Stimulated activated CD8-positive, alpha-beta memory T cell treated with anti-CD3 and anti-CD28 coated beads, Interleukin-15, amount 100 ng/mL, for 1 hour (primary cell): Measurements from ENCODE around the gene FAF1.
"Not testable (repeated sequence)": the region's sequence is repeated elsewhere in the genome, so short reads cannot be mapped to it uniquely, and the experiment has no call there.

ENCODE experiments used
- DNase-seq: peaks from one replicate; pipeline ENCODE4 v3.0.0-alpha.2; 2020; ENCODE audit warnings: low read depth

The FAF1 gene

GRCh38 chr1:50959913-50960844 is at the start of gene FAF1:
Gene FAF1 (minus strand): TSS chr1:50960267. CDS start chr1:50959811, 456 bp downstream.
- DNase-seq = peak; percentile 93

- no peak for DNase-seq
These were observed 49.3 kb upstream of the FAF1 start for GRCh38 chr1:51009381-51009780.

GRCh38 chr1:51005549-51005948 is 45.5 kb upstream of the FAF1 start:
- not testable (repeated sequence) for DNase-seq

- no peak for DNase-seq
These were observed 42.4 kb upstream of the FAF1 start for GRCh38 chr1:51002516-51002915.

GRCh38 chr1:51000651-51001050 is 40.6 kb upstream of the FAF1 start:
- no peak for DNase-seq

- no peak for DNase-seq
These were observed 40.1 kb upstream of the FAF1 start for GRCh38 chr1:51000160-51000559.

GRCh38 chr1:50999375-50999774 is 39.3 kb upstream of the FAF1 start:
- not testable (repeated sequence) for DNase-seq

GRCh38 chr1:50996083-50996482 is 36.0 kb upstream of the FAF1 start:
- no peak for DNase-seq

GRCh38 chr1:50995651-50996050 is 35.6 kb upstream of the FAF1 start:
- no peak for DNase-seq

- no peak for DNase-seq
These were observed 34.9 kb upstream of the FAF1 start for GRCh38 chr1:50994997-50995396.

GRCh38 chr1:50993645-50994044 is 33.6 kb upstream of the FAF1 start:
- no peak for DNase-seq

- DNase-seq = no peak
These were observed 32.7 kb upstream of the FAF1 start for GRCh38 chr1:50992532-50993318.

GRCh38 chr1:50989694-50990093 is 29.6 kb upstream of the FAF1 start:
- DNase-seq = no peak

GRCh38 chr1:50986653-50987052 is 26.6 kb upstream of the FAF1 start:
- no peak for DNase-seq

- DNase-seq = no peak
These were observed 25.0 kb upstream of the FAF1 start for GRCh38 chr1:50985094-50985493.

GRCh38 chr1:50983219-50983802 is 23.2 kb upstream of the FAF1 start:
- DNase-seq = no peak

GRCh38 chr1:50982611-50983010 is 22.5 kb upstream of the FAF1 start:
- DNase-seq = no peak

- DNase-seq = no peak
These were observed 21.7 kb upstream of the FAF1 start for GRCh38 chr1:50981741-50982140.

GRCh38 chr1:50980505-50980904 is 20.4 kb upstream of the FAF1 start:
- no peak for DNase-seq

GRCh38 chr1:50979937-50980336 is 19.9 kb upstream of the FAF1 start:
- DNase-seq = no peak

GRCh38 chr1:50978852-50979781 is 19.1 kb upstream of the FAF1 start:
- no peak for DNase-seq
